ENCODE data around the gene TSBP1. TPM values are rescaled to one million over a fixed set of nuclear protein-coding genes. Genes with fewer than 3 reads are reported as not detected.
A peak's percentile ranks its signal among the peaks of the same experiment; 100 is the strongest.

Gene TSBP1
- total RNA-seq, 4 donors from 2014 or later = not detected

DNA sequence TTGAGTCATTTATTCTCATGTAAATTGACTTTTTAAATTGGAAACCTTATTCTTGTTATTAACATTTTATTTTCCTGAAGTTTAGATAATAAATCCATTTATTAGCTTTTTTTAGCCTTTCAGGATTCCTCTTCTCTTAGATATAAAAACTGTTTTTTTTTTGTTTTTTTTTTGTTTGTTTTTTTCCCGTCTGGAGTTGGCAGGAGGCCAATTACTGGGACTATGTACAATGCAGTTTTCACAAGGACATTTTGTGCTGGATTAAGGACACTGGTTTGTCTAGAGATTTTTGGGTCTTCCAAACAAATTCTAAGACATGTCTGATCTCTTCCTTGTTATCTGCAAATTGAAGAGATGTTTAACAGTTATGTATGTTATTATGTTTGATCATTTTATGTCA is 34.0 kb upstream of the TSBP1 start:
- Histone ChIP-seq H3K4me3 (no peak overlapping the region), H3K36me3 (no peaks in the 10 kb centered on the region), H3K27me3 (peaks cover 82% of the 10 kb centered on the region), H3K4me1 (peaks cover 0 to 7% (median 0%) of the 10 kb centered on the region in 4 donors), H3K27ac (no peak overlapping the region), H3K9me3 (no peaks in the 10 kb centered on the region)
- in situ Hi-C loops (cut with MboI; ENCODE audit: low pct_ligation_motif_present in 1 of 4, low pct_unique_long_range_greater_than_20kb in 1 of 4, low sequenced_read_pairs in 3 of 4) = loop anchor here in 2 of 4 donors (25.0 kb wide), 1 partner anchor 168 kb away; no protein-coding TSS in a partner anchor
- TF ChIP-seq, protein P1, sequence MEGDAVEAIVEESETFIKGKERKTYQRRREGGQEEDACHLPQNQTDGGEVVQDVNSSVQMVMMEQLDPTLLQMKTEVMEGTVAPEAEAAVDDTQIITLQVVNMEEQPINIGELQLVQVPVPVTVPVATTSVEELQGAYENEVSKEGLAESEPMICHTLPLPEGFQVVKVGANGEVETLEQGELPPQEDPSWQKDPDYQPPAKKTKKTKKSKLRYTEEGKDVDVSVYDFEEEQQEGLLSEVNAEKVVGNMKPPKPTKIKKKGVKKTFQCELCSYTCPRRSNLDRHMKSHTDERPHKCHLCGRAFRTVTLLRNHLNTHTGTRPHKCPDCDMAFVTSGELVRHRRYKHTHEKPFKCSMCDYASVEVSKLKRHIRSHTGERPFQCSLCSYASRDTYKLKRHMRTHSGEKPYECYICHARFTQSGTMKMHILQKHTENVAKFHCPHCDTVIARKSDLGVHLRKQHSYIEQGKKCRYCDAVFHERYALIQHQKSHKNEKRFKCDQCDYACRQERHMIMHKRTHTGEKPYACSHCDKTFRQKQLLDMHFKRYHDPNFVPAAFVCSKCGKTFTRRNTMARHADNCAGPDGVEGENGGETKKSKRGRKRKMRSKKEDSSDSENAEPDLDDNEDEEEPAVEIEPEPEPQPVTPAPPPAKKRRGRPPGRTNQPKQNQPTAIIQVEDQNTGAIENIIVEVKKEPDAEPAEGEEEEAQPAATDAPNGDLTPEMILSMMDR (IDR thresholded peaks at IDR 0.05) = no peak
- no peak for TF ChIP-seq EP300 (IDR thresholded peaks at IDR 0.05; ENCODE audit: low read depth)
- no peak for TF ChIP-seq POLR2AphosphoS5 (IDR thresholded peaks at IDR 0.05)
- no peak for TF ChIP-seq POLR2A (IDR thresholded peaks at IDR 0.05)
- intact Hi-C loops (cut with DNase I; ENCODE audit: low total_unique reads) = no loop called here
- DNase-seq = no peak
- 30 to 33% methylated on average over 1 of the region's 1 CpG for WGBS, 2 donors (ENCODE audit: low coverage in 1 of 2)

DNA sequence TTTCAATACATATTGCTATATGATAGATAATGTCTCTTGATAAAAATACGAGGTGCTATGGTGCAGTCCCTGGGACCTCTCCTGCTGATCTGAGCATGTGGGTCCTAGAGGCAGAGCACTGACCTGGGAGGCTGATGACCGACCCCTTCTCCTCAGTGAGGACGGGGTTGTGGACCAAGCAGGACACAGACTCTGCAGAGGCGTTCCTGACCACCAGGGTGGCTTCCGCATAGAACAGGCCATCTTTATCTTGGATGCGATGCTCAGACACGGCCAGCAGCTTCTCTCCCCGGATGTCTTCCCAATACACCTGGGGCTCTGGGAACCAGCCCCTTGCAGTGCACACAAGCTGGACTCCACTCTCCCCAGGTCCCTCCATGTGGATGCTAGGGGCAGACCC is 31.1 kb upstream of the TSBP1 start:
- no peak for DNase-seq
- intact Hi-C loops (cut with DNase I; ENCODE audit: low total_unique reads) = no loop called here
- H3K36me3 ChIP-seq = no peaks in the 10 kb centered on the region
- H3K27me3 ChIP-seq = peaks cover 66% of the 10 kb centered on the region
- peaks cover 0 to 7% (median 0%) of the 10 kb centered on the region in 4 donors for H3K4me1 ChIP-seq
- H3K27ac ChIP-seq = no peak overlapping the region
- no peak overlapping the region for H3K4me3 ChIP-seq
- H3K9me3 ChIP-seq = no peaks in the 10 kb centered on the region
- WGBS, 2 donors (ENCODE audit: low coverage in 1 of 2) = 53 to 59% methylated on average over 3 to 8 of the region's 8 CpGs
- in situ Hi-C loops (cut with MboI; ENCODE audit: low pct_ligation_motif_present in 1 of 4, low pct_unique_long_range_greater_than_20kb in 1 of 4, low sequenced_read_pairs in 3 of 4) = loop anchor here in 2 of 4 donors (25.0 kb wide), 1 partner anchor 166 kb away; no protein-coding TSS in a partner anchor
- TF ChIP-seq POLR2AphosphoS5 (IDR thresholded peaks at IDR 0.05) (no peak), EP300 (IDR thresholded peaks at IDR 0.05; ENCODE audit: low read depth) (no peak), POLR2A (IDR thresholded peaks at IDR 0.05) (no peak)
- TF ChIP-seq, protein P1 (IDR thresholded peaks at IDR 0.05) = no peak

DNA sequence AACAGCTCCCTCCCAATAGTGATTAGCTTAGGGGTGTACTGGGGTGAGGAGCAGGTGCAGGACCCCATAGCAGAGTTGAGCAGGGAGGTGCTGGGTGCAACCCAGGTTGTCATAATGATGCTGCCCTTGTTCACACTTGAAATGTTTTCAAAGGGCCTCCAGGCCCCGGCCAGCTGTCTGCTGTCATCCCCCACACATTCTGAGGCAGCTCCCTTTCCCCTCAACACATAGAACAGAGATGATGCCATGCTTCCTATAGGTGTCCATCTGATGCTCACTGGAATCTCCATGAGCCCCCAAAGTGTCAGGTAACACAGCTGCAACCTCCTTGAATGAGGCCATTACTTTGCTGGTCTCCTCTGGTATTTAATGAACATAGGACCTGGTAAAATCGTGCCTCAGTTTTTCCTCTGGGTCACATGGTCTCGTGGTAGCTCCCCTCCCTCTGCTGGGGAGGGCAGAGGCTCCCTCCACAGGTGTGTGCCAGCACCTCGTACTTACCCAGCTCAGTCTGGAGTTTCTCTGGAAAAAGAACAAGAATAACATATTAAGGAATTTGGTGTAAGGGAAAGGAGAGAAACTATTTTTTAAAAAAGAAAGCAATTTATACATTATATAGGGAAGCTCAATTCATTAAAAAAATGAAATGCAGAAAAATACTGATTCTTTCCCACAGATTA is 29.7 kb upstream of the TSBP1 start:
- H3K27me3 ChIP-seq = peaks cover 52% of the 10 kb centered on the region
- WGBS, 2 donors (ENCODE audit: low coverage in 1 of 2) = 44% methylated on average over 4 of the region's 4 CpGs; no CpG with 5 or more reads in 1 of the 2 donors
- no peaks in the 10 kb centered on the region for H3K4me1 ChIP-seq
- TF ChIP-seq EP300 (IDR thresholded peaks at IDR 0.05; ENCODE audit: low read depth) (no peak), POLR2AphosphoS5 (IDR thresholded peaks at IDR 0.05) (no peak)
- no peak overlapping the region for H3K4me3 ChIP-seq
- DNase-seq = no peak
- H3K36me3 ChIP-seq = no peaks in the 10 kb centered on the region
- in situ Hi-C loops (cut with MboI; ENCODE audit: low pct_ligation_motif_present in 1 of 4, low pct_unique_long_range_greater_than_20kb in 1 of 4, low sequenced_read_pairs in 3 of 4) (loop anchor here in 2 of 4 donors (25.0 kb wide), 1 partner anchor 164 kb away; no protein-coding TSS in a partner anchor), intact Hi-C loops (cut with DNase I; ENCODE audit: low total_unique reads) (no loop called here)
- H3K27ac ChIP-seq = no peak overlapping the region
- no peaks in the 10 kb centered on the region for H3K9me3 ChIP-seq

DNA sequence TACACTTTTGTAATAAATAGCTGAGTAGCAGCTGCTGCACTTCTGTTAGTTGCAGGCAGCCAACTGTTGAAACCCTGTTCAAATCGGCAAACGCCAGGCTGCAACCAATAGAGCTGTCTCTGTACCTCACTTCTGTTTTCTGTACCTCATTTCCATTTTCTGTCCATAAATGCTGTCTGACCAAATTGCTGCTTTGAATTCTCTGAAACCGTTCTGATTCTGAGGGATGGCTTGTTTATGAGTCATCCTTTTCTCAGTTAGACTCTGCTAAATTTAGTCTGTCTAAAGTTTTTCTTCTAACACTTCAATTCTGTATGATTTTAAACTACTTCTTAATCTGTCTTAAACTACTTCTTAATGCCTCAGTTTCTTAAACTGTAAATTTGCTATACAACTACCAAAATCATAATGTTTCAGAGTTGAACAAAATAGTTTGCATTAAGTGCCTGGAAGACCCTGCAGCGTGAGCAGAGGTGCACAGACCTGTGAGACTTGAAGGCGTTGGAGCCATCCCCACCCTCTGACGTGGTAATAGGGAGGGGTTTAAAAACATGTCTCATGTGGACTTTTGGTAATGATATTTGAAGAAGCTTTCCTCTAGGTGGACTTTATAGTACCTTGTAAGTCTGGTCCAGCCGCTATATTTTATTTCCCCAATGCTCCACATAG is 25.7 kb upstream of the TSBP1 start:
- in situ Hi-C loops (cut with MboI; ENCODE audit: low pct_ligation_motif_present in 1 of 4, low pct_unique_long_range_greater_than_20kb in 1 of 4, low sequenced_read_pairs in 3 of 4) = no loop called here
- H3K4me1 ChIP-seq = no peaks in the 10 kb centered on the region
- intact Hi-C loops (cut with DNase I; ENCODE audit: low total_unique reads) = no loop called here
- no peak overlapping the region for H3K27ac ChIP-seq
- 52% methylated on average over 6 to 7 of the region's 7 CpGs for WGBS, 2 donors (ENCODE audit: low coverage in 1 of 2)
- DNase-seq = peak; percentile 17
- no peak overlapping the region for H3K4me3 ChIP-seq
- no peaks in the 10 kb centered on the region for H3K9me3 ChIP-seq
- TF ChIP-seq EP300 (IDR thresholded peaks at IDR 0.05; ENCODE audit: low read depth) (no peak), POLR2AphosphoS5 (IDR thresholded peaks at IDR 0.05) (no peak), POLR2A (IDR thresholded peaks at IDR 0.05) (no peak)
- TF ChIP-seq, protein P1 (IDR thresholded peaks at IDR 0.05) = no peak
- peaks cover 15% of the 10 kb centered on the region for H3K27me3 ChIP-seq
- no peaks in the 10 kb centered on the region for H3K36me3 ChIP-seq
